ENCODE data around the gene RTN4R.

- no peak for TF ChIP-seq CTCF (IDR thresholded peaks at IDR 0.05; ENCODE audit: insufficient read depth, low read depth, low read length)
- no peak for TF ChIP-seq EZH2 (IDR thresholded peaks at IDR 0.05; ENCODE audit: insufficient read depth, low read length)
These were observed 53.3 kb downstream of the RTN4R start for GRCh38 chr22:20214853-20215252.
